Activated CD4-positive, alpha-beta memory T cell treated with anti-CD3 and anti-CD28 coated beads for 36 hours (primary cell): ENCODE results near the gene LARP1B. TPM values are rescaled to one million over a fixed set of nuclear protein-coding genes. Genes with fewer than 3 reads are reported as not detected.

Source experiments
- total RNA-seq, 2 experiments: library from RNA; stranded (reverse); gene quantifications; one replicate each; pipeline ENCODE4 v1.2.3, GENCODE V29; 2021

LARP1B gene
- total RNA-seq, 2 experiments from 2014 or later, result 23.5 to 25.5 TPM

Other genes with a start within 250 kb of the LARP1B start
- 10 to 100 TPM; 43.5 to 45.6 TPM for gene PLK4, start 180.4 kb upstream of the LARP1B start, total RNA-seq
- 10 to 100 TPM; 13.0 to 15.3 TPM for gene MFSD8, start 96.1 kb upstream of the LARP1B start, total RNA-seq
- gene ABHD18, start 95.9 kb upstream of the LARP1B start, total RNA-seq, result 10 to 100 TPM; 17.3 to 18.9 TPM
- 10 to 100 TPM; 33.7 to 34.2 TPM for gene PGRMC2, start 226.5 kb downstream of the LARP1B start, total RNA-seq